Muscle layer of colon (tissue), 2 donors: ENCODE measurements around the gene PRR19.
A peak's percentile ranks its signal among the peaks of the same experiment; 100 is the strongest.

ENCODE experiments used
- H3K27ac ChIP-seq: one replicate; pipeline ENCODE4 v1.7.0; 2013; ENCODE audit warnings: low read depth, mild to moderate bottlenecking, low read length, moderate library complexity
- H3K27me3 ChIP-seq, 2 donors: one replicate each; pipeline ENCODE4 v1.7.0; 2013; ENCODE audit warnings: low read length in 2 of 2, mild to moderate bottlenecking in 2 of 2; ENCODE audit not compliant: insufficient read depth in 2 of 2, control insufficient read depth in 1 of 2
- H3K36me3 ChIP-seq: one replicate; pipeline ENCODE4 v1.7.0; 2013; ENCODE audit warnings: mild to moderate bottlenecking, low read length; ENCODE audit not compliant: insufficient read depth
- H3K4me1 ChIP-seq: one replicate; pipeline ENCODE4 v1.7.0; 2013; ENCODE audit warnings: mild to moderate bottlenecking, low read length; ENCODE audit not compliant: insufficient read depth
- H3K4me3 ChIP-seq, 2 donors: one replicate each; pipeline ENCODE4 v1.7.0; 2013; ENCODE audit warnings: low read length in 2 of 2, low read depth in 1 of 2, mild to moderate bottlenecking in 1 of 2, moderate library complexity in 1 of 2
- H3K9ac ChIP-seq: one replicate; pipeline ENCODE4 v1.7.0; 2013; ENCODE audit warnings: low read length
- H3K9me3 ChIP-seq: one replicate; pipeline ENCODE4 v1.7.0; 2013; ENCODE audit warnings: mild to moderate bottlenecking, low read length
- donor health status: abdominal sarcoma.
- donor health status: Adenocarcinoma of cecum.

Gene PRR19

DNA sequence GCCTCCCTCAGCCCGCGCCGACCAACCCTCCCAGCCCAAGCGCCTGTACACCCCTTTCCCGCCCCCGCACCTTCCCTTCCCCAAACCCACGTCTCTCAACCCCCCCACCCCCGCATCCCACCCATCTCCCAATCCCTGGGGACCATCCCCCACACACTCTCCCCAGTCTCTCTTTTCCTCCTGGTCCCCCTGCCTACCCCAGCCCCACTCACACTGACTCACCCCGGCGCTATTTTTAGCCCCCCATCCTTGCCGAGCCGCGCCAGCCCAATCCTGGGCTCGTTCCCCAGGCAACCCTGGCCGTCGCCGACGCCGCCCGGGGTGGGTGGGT, 21.2 kb upstream of the PRR19 start:
- Histone ChIP-seq H3K9me3 (no peaks in the 10 kb centered on the region), H3K4me1 (peaks cover 67% of the 10 kb centered on the region), H3K9ac (no peak overlapping the region), H3K27ac (peak overlapping the region; percentile 95), H3K27me3 (no peaks in the 10 kb centered on the region), H3K36me3 (no peaks in the 10 kb centered on the region), H3K4me3 (peak overlapping the region; percentile 74 to 90)

DNA sequence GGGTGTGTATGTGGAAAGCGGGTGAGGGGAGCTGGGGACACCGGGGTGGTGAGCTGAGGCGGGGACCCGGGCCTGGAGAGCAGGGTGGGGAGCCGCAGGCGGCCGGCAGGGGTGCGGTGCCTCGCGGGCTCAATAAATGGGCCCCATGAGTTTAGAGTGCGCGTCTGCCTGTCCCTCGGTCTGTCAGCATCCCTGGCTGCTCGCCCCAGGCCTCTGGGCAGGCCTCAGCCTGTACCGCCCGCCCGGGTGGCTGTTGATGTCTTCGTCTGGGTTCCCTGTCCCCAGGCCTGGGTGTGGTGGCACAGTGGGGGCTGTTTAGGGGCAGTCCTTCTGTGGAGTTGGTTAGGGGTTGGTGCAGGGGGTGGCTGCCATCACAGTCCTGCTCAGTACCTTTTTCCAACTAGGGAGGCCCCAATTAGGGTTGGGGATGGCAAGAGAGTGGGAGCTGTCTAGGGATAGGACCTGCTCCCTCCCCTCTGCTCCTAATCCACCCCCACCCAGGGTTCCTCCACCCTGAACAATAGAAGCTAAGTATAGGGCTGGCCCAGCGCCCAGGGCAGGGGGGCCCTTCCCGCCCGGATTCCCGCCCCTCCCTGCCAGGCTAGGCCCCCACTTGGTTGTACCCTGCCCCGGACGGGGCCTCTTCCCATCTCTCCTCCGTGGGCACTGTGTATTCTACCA, 20.6 kb upstream of the PRR19 start:
- peaks cover 72% of the 10 kb centered on the region for H3K4me1 ChIP-seq
- H3K9ac ChIP-seq: peak overlapping the region; percentile 44
- no peaks in the 10 kb centered on the region for H3K27me3 ChIP-seq
- peak overlapping the region; percentile 9 to 19 for H3K4me3 ChIP-seq
- H3K27ac ChIP-seq: peak overlapping the region; percentile 81
- no peaks in the 10 kb centered on the region for H3K36me3 ChIP-seq
- H3K9me3 ChIP-seq: no peaks in the 10 kb centered on the region

DNA sequence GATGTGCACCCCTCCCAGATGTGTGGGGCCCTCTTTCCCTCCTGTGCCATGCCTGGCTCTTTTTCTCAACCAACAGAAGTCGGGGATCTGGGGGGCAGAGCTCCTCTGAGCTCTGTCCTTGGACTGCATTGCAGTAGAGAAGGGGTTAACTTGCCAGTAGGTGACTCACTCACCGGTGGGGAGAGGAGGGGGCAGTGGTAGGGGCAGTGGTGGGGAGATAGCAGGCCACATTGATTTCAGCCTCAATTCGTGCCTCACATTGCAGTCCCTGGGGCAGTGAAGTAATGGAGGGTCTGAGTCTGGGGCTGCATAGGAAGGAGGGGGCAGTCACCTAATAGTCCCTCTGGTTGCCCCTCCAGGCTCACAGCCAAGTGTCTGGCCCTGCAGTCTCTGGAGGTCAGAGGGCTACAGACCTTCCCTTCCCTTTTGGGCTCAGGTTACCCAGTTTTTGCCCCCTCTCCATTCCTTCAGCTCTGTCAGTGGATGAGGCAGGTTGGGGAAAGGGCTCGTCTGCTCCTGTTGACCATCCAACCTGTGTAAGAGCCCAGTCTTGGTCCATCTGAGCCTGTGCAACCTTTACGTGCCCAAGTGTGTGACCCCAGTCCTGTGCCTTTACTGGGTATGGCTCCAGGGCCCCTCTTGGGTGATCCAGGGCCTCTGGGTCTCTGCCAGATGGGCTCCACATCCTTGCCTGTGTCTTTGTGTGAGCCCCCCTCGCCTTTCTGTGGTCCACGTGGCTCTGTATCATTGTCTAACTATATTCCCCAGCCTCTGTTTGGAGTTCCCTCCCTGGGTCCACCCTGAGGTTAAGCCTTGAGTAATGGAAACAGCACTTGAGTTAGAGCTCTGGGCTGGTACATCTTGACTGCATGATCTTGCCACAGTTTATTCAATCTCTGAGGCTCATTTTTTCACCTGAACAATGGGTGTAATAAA, 19.8 kb upstream of the PRR19 start:
- peak overlapping the region; percentile 81 for H3K27ac ChIP-seq
- no peaks in the 10 kb centered on the region for H3K9me3 ChIP-seq
- peaks cover 72% of the 10 kb centered on the region for H3K4me1 ChIP-seq
- peak overlapping the region in 1 of 2 donors; percentile 19 for H3K4me3 ChIP-seq
- peak overlapping the region; percentile 44 for H3K9ac ChIP-seq
- H3K27me3 ChIP-seq: no peaks in the 10 kb centered on the region
- H3K36me3 ChIP-seq: peaks cover 2% of the 10 kb centered on the region

DNA sequence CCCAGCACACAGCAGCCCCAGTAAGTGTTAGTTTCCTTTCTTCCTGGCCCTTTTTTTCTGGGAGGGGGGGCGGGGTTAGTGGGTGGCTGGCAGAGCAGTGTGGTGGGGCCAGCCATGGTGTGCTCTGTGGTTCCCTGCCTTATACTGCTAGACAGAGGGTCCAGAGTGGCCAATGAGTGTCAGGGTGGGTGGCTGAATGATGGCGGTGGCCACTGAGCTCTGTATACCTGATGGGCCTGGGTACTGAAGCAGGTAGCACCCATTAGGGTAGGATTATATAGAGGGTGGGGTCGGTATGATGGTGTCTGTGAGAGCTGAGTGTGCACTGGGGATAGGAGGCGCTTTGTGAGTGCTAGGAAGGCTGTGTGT, 19.1 kb upstream of the PRR19 start:
- Histone ChIP-seq H3K36me3 (peaks cover 9% of the 10 kb centered on the region), H3K9me3 (no peaks in the 10 kb centered on the region), H3K27ac (peak overlapping the region; percentile 87), H3K4me1 (peaks cover 65% of the 10 kb centered on the region), H3K4me3 (peak overlapping the region in 1 of 2 donors; percentile 55), H3K9ac (peak overlapping the region; percentile 51), H3K27me3 (no peaks in the 10 kb centered on the region)

DNA sequence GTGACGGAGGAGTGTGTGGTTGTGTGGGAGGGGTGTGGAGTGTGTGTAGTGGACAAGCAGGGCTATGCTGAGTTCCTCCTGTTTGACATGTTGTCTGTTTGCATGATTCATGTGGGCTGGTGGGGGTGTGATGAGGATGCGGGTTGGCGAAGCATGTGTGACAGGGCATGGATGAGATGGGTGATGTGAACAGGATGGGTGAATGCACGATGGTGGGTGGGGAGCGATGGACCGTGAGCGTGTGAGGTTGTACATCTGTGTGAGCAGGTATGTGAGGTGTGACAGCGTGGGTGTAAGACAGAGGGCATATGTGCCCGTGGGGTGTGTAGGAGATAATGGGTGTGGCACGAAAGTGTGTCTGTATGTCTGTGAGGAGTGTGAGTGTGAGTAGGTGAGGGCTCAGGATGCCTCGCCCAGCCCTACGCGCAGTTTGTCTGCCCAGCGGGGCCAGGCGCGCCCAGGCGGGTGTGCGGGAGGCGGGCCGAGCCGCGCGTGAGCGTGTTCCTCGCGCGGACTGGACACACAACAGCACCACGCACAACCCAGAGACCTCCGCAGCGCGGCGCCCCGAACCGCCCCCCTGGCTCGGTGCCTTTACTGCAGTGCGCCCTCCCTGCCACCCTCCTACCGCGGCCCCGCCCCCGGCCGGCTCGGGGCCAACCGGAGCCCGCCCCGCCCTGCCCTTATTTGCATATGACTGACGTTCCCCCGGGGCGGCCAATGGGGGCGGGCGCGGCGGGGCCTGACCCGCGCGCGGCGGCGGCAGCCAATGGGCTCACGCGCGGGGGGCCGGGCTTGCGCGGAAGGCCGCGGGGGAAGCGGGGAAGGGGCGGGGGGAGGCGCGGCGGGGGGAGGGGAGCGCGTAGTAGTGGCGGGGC, 18.5 kb upstream of the PRR19 start:
- H3K9me3 ChIP-seq: no peaks in the 10 kb centered on the region
- no peaks in the 10 kb centered on the region for H3K27me3 ChIP-seq
- peak overlapping the region; percentile 87 for H3K27ac ChIP-seq
- peaks cover 15% of the 10 kb centered on the region for H3K36me3 ChIP-seq
- H3K9ac ChIP-seq: peak overlapping the region; percentile 51
- H3K4me3 ChIP-seq: peak overlapping the region; percentile 21 to 55
- H3K4me1 ChIP-seq: peaks cover 59% of the 10 kb centered on the region

DNA sequence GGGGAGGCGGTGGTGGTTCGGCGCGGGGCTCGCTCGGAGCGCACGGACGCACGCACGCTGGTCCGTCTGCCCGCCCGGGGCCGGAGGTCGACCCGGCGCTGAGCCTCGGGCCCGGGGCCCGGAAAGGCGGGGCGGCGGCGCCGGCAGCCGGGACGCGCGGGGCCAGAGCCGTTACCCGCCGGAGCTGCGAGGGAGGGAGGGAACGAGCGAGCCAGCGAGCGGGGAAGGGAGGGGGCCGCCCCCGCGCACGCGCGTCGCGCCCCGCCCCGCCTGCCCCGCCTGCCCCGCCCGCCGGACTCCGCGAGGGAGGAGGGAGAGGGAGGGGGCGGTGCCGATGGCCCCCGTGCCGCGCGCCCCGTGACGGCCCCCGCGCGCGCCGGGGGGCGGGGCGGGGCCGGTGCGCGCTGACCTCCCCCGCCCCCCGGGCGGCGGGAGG, 17.8 kb upstream of the PRR19 start:
- no peak overlapping the region for H3K4me3 ChIP-seq
- H3K9me3 ChIP-seq: no peaks in the 10 kb centered on the region
- peaks cover 52% of the 10 kb centered on the region for H3K4me1 ChIP-seq
- peaks cover 22% of the 10 kb centered on the region for H3K36me3 ChIP-seq
- H3K27me3 ChIP-seq: no peaks in the 10 kb centered on the region
- no peak overlapping the region for H3K9ac ChIP-seq
- no peak overlapping the region for H3K27ac ChIP-seq

DNA sequence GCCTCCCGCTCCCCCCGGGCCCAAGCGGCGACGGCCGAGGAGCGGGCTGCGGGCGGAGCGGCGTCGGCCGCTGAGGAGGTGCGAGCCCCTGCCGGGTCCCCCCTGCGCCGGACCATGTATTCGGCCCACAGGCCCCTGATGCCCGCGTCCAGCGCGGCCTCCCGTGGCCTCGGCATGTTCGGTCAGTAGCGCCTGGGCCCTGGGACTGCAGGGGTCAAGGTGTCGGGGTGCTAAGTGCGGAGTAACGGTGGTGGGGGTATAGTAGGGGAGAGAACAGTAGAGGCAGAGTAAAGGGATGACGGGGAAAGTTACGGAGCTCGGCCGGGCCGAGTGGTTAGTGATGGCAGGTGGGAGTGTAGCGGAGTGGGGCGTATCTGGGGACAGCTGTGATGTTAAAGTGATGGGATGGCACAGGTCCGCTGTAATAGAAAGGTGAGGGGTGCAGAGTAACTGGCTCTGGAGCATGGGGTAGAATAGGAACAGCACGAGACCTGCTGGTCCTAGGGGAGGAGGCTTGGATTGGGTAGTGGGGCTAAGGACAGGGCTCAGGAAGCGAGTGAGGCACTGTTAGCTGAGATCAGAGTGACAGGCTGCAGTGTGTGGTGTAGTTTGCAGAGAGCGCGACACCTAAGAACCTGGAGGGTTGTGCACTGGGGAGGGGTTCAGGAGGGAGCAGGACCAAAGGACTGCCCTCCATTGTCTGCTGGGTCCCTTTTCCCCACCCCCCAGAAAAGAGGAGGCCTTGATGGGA, 17.2 kb upstream of the PRR19 start:
- peaks cover 28% of the 10 kb centered on the region for H3K36me3 ChIP-seq
- peaks cover 45% of the 10 kb centered on the region for H3K4me1 ChIP-seq
- H3K9ac ChIP-seq: peak overlapping the region; percentile 45
- peak overlapping the region; percentile 69 to 71 for H3K4me3 ChIP-seq
- no peaks in the 10 kb centered on the region for H3K9me3 ChIP-seq
- peak overlapping the region; percentile 96 for H3K27ac ChIP-seq
- H3K27me3 ChIP-seq: no peaks in the 10 kb centered on the region

DNA sequence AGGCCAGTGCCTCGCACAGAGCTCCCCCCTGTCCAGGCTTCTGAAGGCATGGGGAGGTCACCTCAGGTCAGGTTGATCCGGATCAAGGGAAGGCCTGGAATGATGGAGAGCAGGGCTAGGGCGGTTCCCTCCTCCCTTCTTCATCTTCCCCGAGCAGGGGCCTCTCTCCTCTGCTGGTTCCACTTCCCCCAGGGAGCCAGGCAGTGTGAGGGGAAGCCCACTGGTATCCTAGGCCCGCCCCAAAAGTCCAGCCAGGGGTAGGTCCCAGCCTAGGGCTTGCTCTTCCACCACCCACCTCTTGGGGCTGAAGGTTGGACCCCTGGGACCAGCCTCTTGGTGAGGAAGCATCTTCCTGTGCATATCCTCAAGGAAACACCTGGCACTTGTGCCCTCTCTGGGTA, 16.4 kb upstream of the PRR19 start:
- peak overlapping the region; percentile 96 for H3K27ac ChIP-seq
- peak overlapping the region; percentile 61 for H3K9ac ChIP-seq
- H3K9me3 ChIP-seq: no peaks in the 10 kb centered on the region
- H3K4me3 ChIP-seq: peak overlapping the region; percentile 4 to 71
- H3K36me3 ChIP-seq: peaks cover 35% of the 10 kb centered on the region
- H3K27me3 ChIP-seq: no peaks in the 10 kb centered on the region
- H3K4me1 ChIP-seq: peaks cover 45% of the 10 kb centered on the region

DNA sequence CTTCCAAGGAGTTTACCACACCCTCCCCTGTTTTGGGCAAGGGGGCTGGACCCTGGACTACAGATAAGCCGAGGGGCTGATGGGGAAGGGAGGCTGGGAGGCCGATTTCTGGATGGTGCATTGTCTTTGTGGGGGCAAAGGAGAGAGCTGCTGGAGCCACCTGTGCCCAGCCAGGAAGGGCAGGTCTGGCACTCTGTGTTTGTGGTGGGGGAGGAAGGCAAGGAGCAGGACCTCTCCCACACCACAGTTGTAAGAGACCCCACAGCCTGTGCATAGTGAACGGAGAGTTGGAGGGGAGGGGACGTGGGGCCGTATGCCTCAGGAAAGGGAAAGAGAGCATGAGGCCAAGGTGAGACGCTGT, 16.0 kb upstream of the PRR19 start:
- Histone ChIP-seq H3K4me3 (peak overlapping the region in 1 of 2 donors; percentile 71), H3K36me3 (peaks cover 39% of the 10 kb centered on the region), H3K9me3 (no peaks in the 10 kb centered on the region), H3K27me3 (no peaks in the 10 kb centered on the region), H3K27ac (peak overlapping the region; percentile 96), H3K9ac (peak overlapping the region; percentile 61), H3K4me1 (peaks cover 45% of the 10 kb centered on the region)

DNA sequence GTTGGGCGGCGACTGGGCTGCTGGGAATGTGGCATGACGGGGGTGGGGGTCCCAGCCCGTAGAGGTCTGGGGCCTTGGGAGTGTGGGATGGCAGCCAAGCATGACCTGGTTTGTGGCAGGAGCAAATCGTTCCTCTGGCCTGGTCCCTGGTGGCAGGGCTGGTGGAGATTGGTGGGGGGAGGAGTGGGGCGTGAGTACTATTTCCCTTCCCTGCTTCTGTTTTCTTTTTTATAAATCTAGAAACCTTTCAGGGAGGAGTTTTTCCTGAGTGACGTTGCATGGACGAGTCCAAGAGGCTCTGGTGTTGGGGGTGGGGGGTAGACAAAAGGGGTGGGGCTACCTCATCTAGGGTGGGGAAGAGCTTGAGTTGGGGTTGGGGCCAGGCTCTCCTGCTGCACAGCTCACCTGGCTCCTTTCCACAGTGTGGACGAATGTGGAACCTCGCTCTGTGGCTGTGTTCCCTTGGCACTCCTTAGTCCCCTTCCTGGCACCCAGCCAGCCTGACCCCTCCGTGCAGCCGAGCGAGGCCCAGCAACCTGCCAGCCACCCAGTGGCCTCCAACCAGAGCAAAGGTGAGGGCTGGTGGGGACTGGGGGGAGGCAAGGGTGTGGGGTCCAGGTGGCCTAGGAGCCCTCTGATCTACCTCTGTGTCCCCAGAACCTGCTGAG, 15.4 kb upstream of the PRR19 start:
- Histone ChIP-seq H3K27ac (peak overlapping the region; percentile 96), H3K27me3 (no peaks in the 10 kb centered on the region), H3K9ac (no peak overlapping the region), H3K36me3 (peaks cover 43% of the 10 kb centered on the region), H3K9me3 (no peaks in the 10 kb centered on the region), H3K4me1 (peaks cover 42% of the 10 kb centered on the region), H3K4me3 (peak overlapping the region in 1 of 2 donors; percentile 71)
